Measurements from ENCODE around the gene IL23R. TPM values are rescaled to one million over a fixed set of nuclear protein-coding genes. Genes with fewer than 3 reads are reported as not detected.

The IL23R gene
- total and polyA plus RNA-seq, 2 donors (not counting 1 experiment from before 2014, with no cell fraction given), result not detected

DNA sequence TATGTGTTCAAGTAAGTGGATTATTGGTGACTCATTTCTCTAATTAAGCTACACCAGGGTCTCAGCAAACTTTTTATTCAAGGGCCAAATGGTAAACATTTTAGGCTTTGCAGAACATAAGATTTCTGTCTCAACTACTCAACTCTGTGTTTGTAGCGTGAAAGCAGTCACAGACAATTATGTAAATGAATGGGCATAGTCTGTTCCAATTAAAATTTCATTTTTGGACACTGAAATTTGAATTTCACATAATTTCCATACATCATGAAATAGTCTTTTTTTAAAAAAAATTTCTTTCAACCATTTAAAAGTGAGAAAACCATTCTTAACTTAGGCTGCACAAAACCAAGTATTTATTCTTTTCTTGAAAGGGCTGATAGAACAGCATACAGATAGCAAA, 50.1 kb downstream of the IL23R start:
- Mint-ChIP-seq H3K27me3 (no peaks in the 10 kb centered on the region), H3K9me3 (ENCODE audit: insufficient read depth) (no peaks in the 10 kb centered on the region), H3K4me3 (no peak overlapping the region), H3K4me1 (peaks cover 9% of the 10 kb centered on the region), H3K27ac (no peak overlapping the region)
- Histone ChIP-seq H3K9me3 (ENCODE audit: control extremely low read depth in 1 of 3, control insufficient read depth in 2 of 3, insufficient read depth in 1 of 3, low read length in 2 of 3) (no peaks in the 10 kb centered on the region), H2AFZ (ENCODE audit: insufficient read depth, low read depth, low read length, poor library complexity, severe bottlenecking) (no peak overlapping the region), H3K4me2 (replicated peaks; ENCODE audit: low read depth, low read length, poor library complexity, severe bottlenecking) (no peak overlapping the region), H3K9ac (ENCODE audit: low read length) (no peak overlapping the region), H3K79me2 (ENCODE audit: control insufficient read depth, insufficient read depth, low read length) (no peaks in the 10 kb centered on the region), H3K36me3 (replicated peaks in 1 of 2; ENCODE audit: control extremely low read depth in 1 of 2, control insufficient read depth in 1 of 2, extremely low read depth in 1 of 2, insufficient read depth in 2 of 2, low read length in 1 of 2) (no peaks in the 10 kb centered on the region), H3K4me1 (ENCODE audit: control insufficient read depth in 2 of 2, insufficient read depth in 2 of 2, low read length in 2 of 2) (peaks cover 0 to 8% of the 10 kb centered on the region in 2 donors), H4K20me1 (ENCODE audit: control insufficient read depth, insufficient read depth, low read length, poor library complexity, severe bottlenecking) (no peaks in the 10 kb centered on the region), H3K27ac (ENCODE audit: low read length in 2 of 2) (no peak overlapping the region), H3K27me3 (replicated peaks in 1 of 4; ENCODE audit: control extremely low read depth in 1 of 4, control insufficient read depth in 3 of 4, insufficient read depth in 4 of 4, low read length in 3 of 4) (no peaks in the 10 kb centered on the region), H3K4me3 (ENCODE audit: control extremely low read depth in 1 of 5, extremely low read depth in 1 of 5, insufficient read depth in 1 of 5, low read depth in 2 of 5, low read length in 4 of 5) (no peak overlapping the region)
- ATAC-seq (ENCODE audit: low read depth) (no peak), DNase-seq (no peak)
- ChIA-PET POLR2A (no interaction called here), CTCF (interaction anchor here (0.7 to 6.2 kb wide), 8 partner anchors 13 to 544 kb away, joined by 3 to 104 read pairs (median 4); no protein-coding TSS in a partner anchor)
- no CpG with 5 or more reads among the region's 1 CpG for WGBS (ENCODE audit: insufficient coverage)
- intact Hi-C loops (cut with micrococcal nuclease), result no loop called here
- no peak for TF ChIP-seq EZH2 (IDR thresholded peaks at IDR 0.05; ENCODE audit: borderline replicate concordance, insufficient read depth, low read depth, low read length, poor library complexity, severe bottlenecking)
- TF ChIP-seq, protein P1, sequence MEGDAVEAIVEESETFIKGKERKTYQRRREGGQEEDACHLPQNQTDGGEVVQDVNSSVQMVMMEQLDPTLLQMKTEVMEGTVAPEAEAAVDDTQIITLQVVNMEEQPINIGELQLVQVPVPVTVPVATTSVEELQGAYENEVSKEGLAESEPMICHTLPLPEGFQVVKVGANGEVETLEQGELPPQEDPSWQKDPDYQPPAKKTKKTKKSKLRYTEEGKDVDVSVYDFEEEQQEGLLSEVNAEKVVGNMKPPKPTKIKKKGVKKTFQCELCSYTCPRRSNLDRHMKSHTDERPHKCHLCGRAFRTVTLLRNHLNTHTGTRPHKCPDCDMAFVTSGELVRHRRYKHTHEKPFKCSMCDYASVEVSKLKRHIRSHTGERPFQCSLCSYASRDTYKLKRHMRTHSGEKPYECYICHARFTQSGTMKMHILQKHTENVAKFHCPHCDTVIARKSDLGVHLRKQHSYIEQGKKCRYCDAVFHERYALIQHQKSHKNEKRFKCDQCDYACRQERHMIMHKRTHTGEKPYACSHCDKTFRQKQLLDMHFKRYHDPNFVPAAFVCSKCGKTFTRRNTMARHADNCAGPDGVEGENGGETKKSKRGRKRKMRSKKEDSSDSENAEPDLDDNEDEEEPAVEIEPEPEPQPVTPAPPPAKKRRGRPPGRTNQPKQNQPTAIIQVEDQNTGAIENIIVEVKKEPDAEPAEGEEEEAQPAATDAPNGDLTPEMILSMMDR (IDR thresholded peaks at IDR 0.05), result no peak

DNA sequence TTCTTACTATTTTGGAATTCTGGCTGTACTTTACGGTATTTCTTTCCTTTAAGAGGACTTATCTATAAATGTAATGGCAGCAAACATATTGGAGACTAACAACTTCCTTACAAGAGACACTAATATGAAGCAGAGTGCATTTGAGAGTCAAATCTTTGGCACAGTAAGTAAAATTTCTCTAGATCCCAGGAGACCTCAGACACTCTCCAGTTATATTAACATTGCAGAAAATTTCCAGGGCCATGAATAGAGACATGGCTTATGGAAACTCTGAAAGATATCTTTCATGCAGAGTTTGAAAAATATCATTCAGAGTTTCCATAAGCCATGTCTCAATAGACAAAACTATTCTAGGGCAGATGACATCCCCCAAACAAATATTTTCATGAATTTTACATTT, 51.2 kb downstream of the IL23R start:
- Histone ChIP-seq H3K27me3 (replicated peaks in 1 of 4; ENCODE audit: control extremely low read depth in 1 of 4, control insufficient read depth in 3 of 4, insufficient read depth in 4 of 4, low read length in 3 of 4) (no peaks in the 10 kb centered on the region), H4K20me1 (ENCODE audit: control insufficient read depth, insufficient read depth, low read length, poor library complexity, severe bottlenecking) (no peaks in the 10 kb centered on the region), H3K79me2 (ENCODE audit: control insufficient read depth, insufficient read depth, low read length) (no peaks in the 10 kb centered on the region), H3K9ac (ENCODE audit: low read length) (no peak overlapping the region), H3K4me1 (ENCODE audit: control insufficient read depth in 2 of 2, insufficient read depth in 2 of 2, low read length in 2 of 2) (peaks cover 0 to 8% of the 10 kb centered on the region in 2 donors), H3K4me3 (ENCODE audit: control extremely low read depth in 1 of 5, extremely low read depth in 1 of 5, insufficient read depth in 1 of 5, low read depth in 2 of 5, low read length in 4 of 5) (no peak overlapping the region), H3K36me3 (replicated peaks in 1 of 2; ENCODE audit: control extremely low read depth in 1 of 2, control insufficient read depth in 1 of 2, extremely low read depth in 1 of 2, insufficient read depth in 2 of 2, low read length in 1 of 2) (no peaks in the 10 kb centered on the region), H2AFZ (ENCODE audit: insufficient read depth, low read depth, low read length, poor library complexity, severe bottlenecking) (no peak overlapping the region), H3K27ac (ENCODE audit: low read length in 2 of 2) (no peak overlapping the region), H3K4me2 (replicated peaks; ENCODE audit: low read depth, low read length, poor library complexity, severe bottlenecking) (no peak overlapping the region), H3K9me3 (ENCODE audit: control extremely low read depth in 1 of 3, control insufficient read depth in 2 of 3, insufficient read depth in 1 of 3, low read length in 2 of 3) (no peaks in the 10 kb centered on the region)
- no peak for TF ChIP-seq EZH2 (IDR thresholded peaks at IDR 0.05; ENCODE audit: borderline replicate concordance, insufficient read depth, low read depth, low read length, poor library complexity, severe bottlenecking)
- TF ChIP-seq, protein P1 (IDR thresholded peaks at IDR 0.05), result no peak
- CTCF ChIA-PET, result interaction anchor here (1.0 kb wide), 2 partner anchors 81 to 284 kb away, joined by 3 to 6 read pairs; no protein-coding TSS in a partner anchor
- ATAC-seq (ENCODE audit: low read depth), result no peak
- Mint-ChIP-seq H3K27me3 (peaks cover under 1% of the 10 kb centered on the region), H3K4me3 (no peak overlapping the region), H3K4me1 (peaks cover 9% of the 10 kb centered on the region), H3K27ac (no peak overlapping the region), H3K9me3 (ENCODE audit: insufficient read depth) (no peaks in the 10 kb centered on the region)
- POLR2A ChIA-PET, result no interaction called here
- intact Hi-C loops (cut with micrococcal nuclease), result no loop called here
- no peak for DNase-seq
- WGBS (ENCODE audit: insufficient coverage), result no CpG with 5 or more reads among the region's 1 CpG
